Suprapubic skin (tissue), 4 donors: ENCODE measurements around the gene NARS2. TPM values are rescaled to one million over a fixed set of nuclear protein-coding genes. Genes with fewer than 3 reads are reported as not detected.

ENCODE experiments used
- DNase-seq, 2 donors: peaks; one replicate each; pipeline ENCODE4 v3.0.0-alpha.2; 2019; ENCODE audit warnings: low spot score in 2 of 2
- H3K27ac ChIP-seq: fragments of 200-600 bp; sonication (generic); one replicate; pipeline ENCODE4 v1.5.1; 2019
- H3K27me3 ChIP-seq: fragments of 200-600 bp; sonication (generic); one replicate; pipeline ENCODE4 v1.5.1; 2019
- H3K36me3 ChIP-seq: fragments of 200-600 bp; sonication (generic); one replicate; pipeline ENCODE4 v1.5.1; 2019
- H3K4me1 ChIP-seq: fragments of 200-600 bp; sonication (generic); one replicate; pipeline ENCODE4 v1.5.1; 2019
- H3K4me3 ChIP-seq: fragments of 200-600 bp; sonication (generic); one replicate; pipeline ENCODE4 v1.5.1; 2019; ENCODE audit warnings: mild to moderate bottlenecking
- H3K9me3 ChIP-seq: fragments of 200-600 bp; sonication (generic); one replicate; pipeline ENCODE4 v1.5.1; 2019
- CTCF ChIP-seq, 2 donors: fragments of 200-600 bp in 1 of 2; fragments of 450-650 bp in 1 of 2; sonication (generic) in 1 of 2; IDR thresholded peaks; one replicate each; pipeline ENCODE4 v1.5.1; 2016 to 2019; ENCODE audit warnings: antibody characterized with exemption in 2 of 2, mild to moderate bottlenecking in 1 of 2, moderate library complexity in 1 of 2
- EP300 ChIP-seq: sonication (generic); formaldehyde crosslinking; IDR thresholded peaks from one replicate; pipeline ENCODE4 v1.6.1; 2017; ENCODE audit warnings: antibody characterized with exemption
- POLR2A ChIP-seq, 2 donors: fragments of 450-650 bp; IDR thresholded peaks; one replicate each; pipeline ENCODE4 v1.6.1; 2017; ENCODE audit warnings: antibody characterized with exemption in 2 of 2, mild to moderate bottlenecking in 2 of 2, moderate library complexity in 2 of 2
- POLR2AphosphoS5 ChIP-seq, 3 donors: sonication (generic); formaldehyde crosslinking; IDR thresholded peaks; one replicate each; pipeline ENCODE4 v1.6.1; 2017; ENCODE audit warnings: antibody characterized with exemption in 3 of 3
- WGBS: methylation state at CpG from one replicate; pipeline ENCODE4 v1.1.5; 2018; 5-methylcytosine and 5-hydroxymethylcytosine counted together
- total RNA-seq, 4 donors: library from RNA; depleted of rRNA; stranded (reverse); fragments of >200 nt; gene quantifications; one replicate each; pipeline ENCODE4 v1.1.0, GENCODE V29; 2016

Gene NARS2
- total RNA-seq, 4 donors from 2014 or later, result 10.9 to 14.7 (median 14.7) TPM

- no peak overlapping the region for H3K27ac ChIP-seq
- no peak overlapping the region for H3K4me3 ChIP-seq
- WGBS, result 64% methylated on average over 2 of the region's 2 CpGs
- no peak for TF ChIP-seq POLR2A (IDR thresholded peaks at IDR 0.05)
- TF ChIP-seq CTCF (IDR thresholded peaks at IDR 0.05), result no peak
- TF ChIP-seq EP300, result no peak
- TF ChIP-seq POLR2AphosphoS5 (IDR thresholded peaks at IDR 0.05), result no peak
- no peaks in the 10 kb centered on the region for H3K27me3 ChIP-seq
- no peaks in the 10 kb centered on the region for H3K9me3 ChIP-seq
- DNase-seq, result no peak
- H3K4me1 ChIP-seq, result no peaks in the 10 kb centered on the region
- H3K36me3 ChIP-seq, result peaks cover 18% of the 10 kb centered on the region
Observed at GRCh38 chr11:78457448-78457847, 117.2 kb downstream of the NARS2 start.

DNA sequence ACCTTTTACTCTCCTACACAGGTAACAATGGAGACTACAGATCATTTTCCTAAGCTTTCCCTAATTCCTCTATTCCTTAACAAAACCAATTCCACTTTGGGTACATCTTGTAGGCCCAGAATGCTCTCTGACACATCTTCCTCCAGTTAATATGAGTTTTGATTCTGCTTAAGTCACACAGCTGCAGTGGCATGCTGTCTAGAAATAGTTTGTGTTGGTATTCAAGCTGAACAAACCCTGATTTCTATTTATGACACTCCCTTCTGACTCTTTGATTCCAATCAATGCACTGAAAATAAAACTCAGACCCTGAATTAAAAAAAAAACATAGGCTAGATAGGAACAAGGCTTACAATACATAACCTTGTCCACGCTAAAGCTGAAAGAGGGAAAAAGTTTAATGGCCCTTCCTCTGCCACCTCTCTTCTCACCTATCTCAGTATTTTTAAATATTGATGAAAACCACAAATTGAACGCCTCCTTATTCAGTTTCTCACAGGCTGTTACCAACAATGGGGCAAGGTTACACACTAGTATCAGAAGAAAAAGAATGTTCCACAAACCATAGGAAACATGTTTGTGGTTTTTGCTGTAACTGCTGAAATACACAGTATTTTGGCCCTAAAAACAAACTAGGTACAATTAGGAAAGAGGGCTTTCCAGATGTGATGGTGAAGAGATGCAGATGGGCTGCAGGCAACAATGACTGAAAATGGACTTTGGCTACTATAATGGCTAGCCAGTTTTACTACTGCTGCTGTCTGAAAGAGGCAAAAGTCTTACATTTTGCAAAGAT is 121.3 kb downstream of the NARS2 start:
- no peaks in the 10 kb centered on the region for H3K9me3 ChIP-seq
- H3K4me3 ChIP-seq, result no peak overlapping the region
- DNase-seq, result no peak
- TF ChIP-seq CTCF (IDR thresholded peaks at IDR 0.05) (no peak), POLR2AphosphoS5 (IDR thresholded peaks at IDR 0.05) (no peak), POLR2A (IDR thresholded peaks at IDR 0.05) (no peak), EP300 (no peak)
- peaks cover 3% of the 10 kb centered on the region for H3K36me3 ChIP-seq
- WGBS, result 68% methylated on average over 2 of the region's 2 CpGs
- no peaks in the 10 kb centered on the region for H3K4me1 ChIP-seq
- no peaks in the 10 kb centered on the region for H3K27me3 ChIP-seq
- no peak overlapping the region for H3K27ac ChIP-seq

- 88% methylated on average over 5 of the region's 5 CpGs for WGBS
- H3K4me1 ChIP-seq, result no peaks in the 10 kb centered on the region
- no peak overlapping the region for H3K27ac ChIP-seq
- no peaks in the 10 kb centered on the region for H3K9me3 ChIP-seq
- TF ChIP-seq POLR2AphosphoS5 (IDR thresholded peaks at IDR 0.05), result no peak
- TF ChIP-seq CTCF (IDR thresholded peaks at IDR 0.05), result no peak
- no peak for TF ChIP-seq EP300
- TF ChIP-seq POLR2A (IDR thresholded peaks at IDR 0.05), result no peak
- DNase-seq, result no peak
- H3K4me3 ChIP-seq, result no peak overlapping the region
- H3K36me3 ChIP-seq, result peaks cover 2% of the 10 kb centered on the region
- H3K27me3 ChIP-seq, result no peaks in the 10 kb centered on the region
Observed at GRCh38 chr11:78451371-78452150, 123.1 kb downstream of the NARS2 start.

DNA sequence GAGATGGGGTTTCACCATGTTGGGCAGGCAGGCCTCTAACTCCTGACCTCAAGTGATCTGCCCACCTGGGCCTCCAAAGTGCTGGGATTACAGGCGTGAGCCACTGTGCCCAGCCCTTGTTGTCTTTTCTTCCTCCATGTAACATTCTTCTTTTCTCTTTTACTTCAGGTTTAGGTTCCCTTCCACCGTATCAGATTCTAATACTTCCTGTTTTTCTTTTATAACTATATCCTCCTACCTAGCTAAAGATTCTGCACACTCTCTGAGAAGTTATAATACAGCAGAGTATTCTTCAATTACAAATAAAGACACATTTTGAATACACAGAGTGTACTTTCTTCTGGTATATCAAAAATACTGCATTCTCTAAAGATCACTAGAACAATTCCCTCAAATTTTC is 123.8 kb downstream of the NARS2 start:
- Histone ChIP-seq H3K4me3 (no peak overlapping the region), H3K4me1 (no peaks in the 10 kb centered on the region), H3K9me3 (no peaks in the 10 kb centered on the region), H3K27ac (no peak overlapping the region), H3K27me3 (no peaks in the 10 kb centered on the region), H3K36me3 (no peaks in the 10 kb centered on the region)
- DNase-seq, result no peak
- 72% methylated on average over 2 of the region's 2 CpGs for WGBS
- no peak for TF ChIP-seq EP300

- Histone ChIP-seq H3K27me3 (no peaks in the 10 kb centered on the region), H3K9me3 (no peaks in the 10 kb centered on the region), H3K27ac (no peak overlapping the region), H3K4me3 (no peak overlapping the region), H3K36me3 (no peaks in the 10 kb centered on the region), H3K4me1 (no peaks in the 10 kb centered on the region)
- DNase-seq, result no peak
- TF ChIP-seq EP300, result no peak
- TF ChIP-seq POLR2AphosphoS5 (IDR thresholded peaks at IDR 0.05), result no peak
- TF ChIP-seq POLR2A (IDR thresholded peaks at IDR 0.05), result no peak
- no peak for TF ChIP-seq CTCF (IDR thresholded peaks at IDR 0.05)
- 86% methylated on average over 4 of the region's 4 CpGs for WGBS
Observed at GRCh38 chr11:78449866-78450265, 124.8 kb downstream of the NARS2 start.
